ENCODE measurements around the gene AZIN2. TPM values are rescaled to one million over a fixed set of nuclear protein-coding genes. Genes with fewer than 3 reads are reported as not detected.

Gene AZIN2
- total RNA-seq, 2 experiments from 2014 or later = 2.0 to 3.4 TPM

DNA sequence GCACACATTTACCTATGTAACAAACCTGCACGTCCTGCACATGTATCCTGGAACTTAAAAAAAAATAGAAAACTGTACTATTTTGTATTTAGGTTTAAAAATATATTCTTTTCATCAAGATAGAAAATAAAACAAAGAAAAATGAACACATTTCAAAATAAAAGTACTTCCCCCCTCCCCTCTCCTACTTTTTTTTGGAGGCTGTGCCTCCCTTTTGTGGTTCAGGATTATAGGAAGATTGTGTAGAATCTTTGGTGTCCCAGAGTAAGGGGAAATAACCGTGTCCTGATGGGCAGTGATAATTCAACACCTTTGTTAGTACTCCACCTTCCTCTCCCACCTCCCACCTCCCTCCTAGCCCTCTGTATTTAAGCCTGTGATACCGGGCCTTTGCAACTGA lies 60.8 kb downstream of the AZIN2 start:
- CTCF ChIA-PET = no interaction called here
- POLR2A ChIA-PET = no interaction called here

DNA sequence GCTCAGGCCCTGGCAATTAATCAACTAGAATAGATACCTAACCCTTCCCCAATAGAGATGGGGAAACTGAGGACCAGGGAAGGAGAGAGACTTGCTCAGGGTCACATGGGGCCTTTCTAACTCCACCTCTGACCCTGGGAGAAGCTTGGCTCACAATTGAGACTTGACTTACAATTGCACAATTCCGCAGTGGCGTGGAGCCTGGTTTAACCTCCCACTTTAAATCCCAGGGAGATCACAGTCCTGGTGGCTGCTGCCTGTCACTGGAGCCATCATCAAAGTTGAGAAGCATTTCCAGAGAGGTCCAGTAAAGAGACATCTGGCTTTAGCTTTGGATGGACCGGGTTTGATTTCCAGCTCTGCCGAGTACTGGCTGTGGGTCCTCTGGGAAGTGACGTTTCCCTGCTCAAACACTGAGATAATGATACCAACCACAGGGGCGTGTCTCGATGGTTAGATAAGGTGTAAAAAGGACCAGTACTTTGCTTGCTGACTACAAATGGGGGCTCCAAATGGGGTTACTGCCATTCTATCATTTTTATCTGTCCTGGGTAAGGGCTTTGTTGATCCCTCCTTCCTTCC lies 61.6 kb downstream of the AZIN2 start:
- ChIA-PET POLR2A (no interaction called here), CTCF (no interaction called here)

DNA sequence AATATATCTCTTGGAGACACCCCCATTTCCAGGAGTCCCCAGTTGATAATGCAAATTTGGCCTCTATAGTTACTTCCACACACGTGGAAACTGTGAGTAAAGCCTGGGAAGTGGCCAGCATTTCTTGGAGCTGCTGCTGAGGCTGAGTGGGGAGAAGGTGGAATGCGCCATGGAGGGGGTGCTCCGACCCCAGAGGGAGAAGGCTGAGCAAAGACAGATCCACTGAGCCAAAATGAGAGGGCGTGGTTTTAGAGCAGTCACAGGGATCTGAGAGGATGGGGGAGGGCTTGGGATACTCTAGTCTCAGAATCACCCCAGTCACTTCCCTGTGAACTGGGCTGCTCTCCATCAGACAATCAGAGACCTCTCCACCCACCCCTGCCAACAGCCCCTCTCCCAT lies 62.2 kb downstream of the AZIN2 start:
- ChIA-PET CTCF (no interaction called here), POLR2A (no interaction called here)

DNA sequence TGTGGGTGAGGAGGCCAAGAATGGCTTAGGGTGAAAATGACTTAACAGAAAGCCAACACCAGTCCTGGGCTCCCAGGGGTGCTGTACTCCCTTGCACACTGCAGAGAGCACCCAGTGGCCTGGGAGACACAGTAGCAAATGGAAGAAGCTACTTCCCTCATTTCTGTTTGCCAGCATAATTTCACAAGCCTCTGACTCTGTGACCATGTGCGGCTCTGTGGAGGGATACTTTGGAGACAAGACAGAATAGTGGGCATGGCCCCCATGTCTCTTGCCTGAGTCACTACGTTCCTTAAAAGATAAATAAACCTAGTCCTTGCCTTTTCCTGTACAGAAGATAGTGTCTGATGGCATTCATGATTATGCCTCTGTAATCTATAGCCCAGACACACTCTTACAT lies 62.7 kb downstream of the AZIN2 start:
- POLR2A ChIA-PET = no interaction called here
- CTCF ChIA-PET = no interaction called here

DNA sequence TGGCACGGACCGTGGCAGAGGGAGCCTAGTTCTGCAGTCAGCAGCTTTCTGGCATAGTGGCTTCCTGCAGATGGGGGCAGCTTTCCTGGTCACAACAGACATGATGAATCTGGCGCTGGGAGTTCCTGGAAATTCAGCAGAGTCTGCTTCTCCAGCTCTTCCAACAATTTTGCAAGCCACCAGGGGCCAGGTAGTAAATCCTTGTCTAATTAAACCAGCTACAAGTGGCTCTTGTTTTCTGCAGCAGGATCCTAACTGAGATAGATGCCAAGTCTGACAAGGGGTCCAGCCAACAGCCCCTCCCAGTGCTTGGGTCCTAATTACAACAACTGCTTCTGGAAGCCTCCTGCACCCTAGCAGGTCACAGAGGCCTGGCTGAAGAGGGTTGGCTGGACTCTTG lies 65.0 kb downstream of the AZIN2 start:
- ChIA-PET CTCF (no interaction called here), POLR2A (interaction anchor here (0.6 kb wide), 1 partner anchor 121 kb away, joined by 4 read pairs; no protein-coding TSS in a partner anchor)

DNA sequence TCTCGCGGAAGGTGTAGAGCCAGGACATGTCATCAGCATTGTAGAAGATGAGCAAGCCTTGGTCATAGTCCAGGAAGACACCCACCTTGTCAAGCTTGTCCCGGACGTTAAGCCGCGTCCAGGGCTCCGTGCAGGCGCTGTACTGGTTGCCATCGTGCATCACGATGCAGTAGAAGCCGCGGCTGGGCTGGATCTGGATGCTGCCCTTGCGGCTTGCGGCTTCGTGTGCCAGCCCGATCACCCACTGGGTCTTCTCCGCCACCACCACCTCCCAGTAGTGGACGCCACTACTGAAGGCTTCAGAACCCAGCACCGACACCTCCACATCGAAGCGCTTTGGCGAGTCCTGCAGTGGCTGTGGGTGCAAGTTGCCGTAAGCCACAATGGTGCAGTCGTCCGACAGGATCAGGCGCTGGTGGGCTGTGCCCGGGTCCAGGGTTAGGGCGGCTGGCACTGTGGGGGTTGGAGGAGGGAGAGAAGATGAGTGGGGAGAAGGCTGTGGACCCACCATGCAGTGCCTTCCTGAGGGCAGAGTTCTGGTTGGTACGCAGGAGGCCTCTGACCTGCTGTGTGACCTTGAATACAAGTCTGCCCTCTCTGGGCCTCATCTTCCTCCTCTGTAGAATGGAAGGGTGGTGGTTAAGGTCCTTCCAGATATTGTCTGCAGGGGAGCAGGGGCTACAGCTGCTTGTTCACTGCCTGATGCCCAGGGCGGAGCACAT lies 66.5 kb downstream of the AZIN2 start:
- POLR2A ChIA-PET = no interaction called here
- CTCF ChIA-PET = interaction anchor here (1.1 to 1.6 kb wide), 3 partner anchors 13 to 34 kb away, joined by 3 to 5 read pairs (median 3); partner anchors contain the start of gene TRIM62

DNA sequence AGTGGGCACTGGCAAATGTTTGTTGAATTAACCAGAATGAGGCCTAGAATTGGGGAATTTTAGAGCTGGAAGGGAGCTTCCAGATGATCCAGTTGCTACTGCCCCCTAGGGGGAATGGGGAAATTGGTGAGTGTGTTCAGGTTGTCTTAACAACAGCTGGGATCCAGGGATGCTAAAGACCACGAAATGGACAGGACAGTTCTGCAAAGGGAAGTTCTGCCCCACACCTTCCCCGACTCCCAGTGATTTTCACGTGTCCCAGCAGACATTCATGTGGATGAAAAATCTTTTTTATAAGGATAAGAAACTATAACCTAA lies 67.0 kb downstream of the AZIN2 start:
- ChIA-PET POLR2A (no interaction called here), CTCF (interaction anchor here (1.1 to 1.6 kb wide), 3 partner anchors 13 to 34 kb away, joined by 3 to 5 read pairs (median 3); partner anchors contain the start of gene TRIM62)

DNA sequence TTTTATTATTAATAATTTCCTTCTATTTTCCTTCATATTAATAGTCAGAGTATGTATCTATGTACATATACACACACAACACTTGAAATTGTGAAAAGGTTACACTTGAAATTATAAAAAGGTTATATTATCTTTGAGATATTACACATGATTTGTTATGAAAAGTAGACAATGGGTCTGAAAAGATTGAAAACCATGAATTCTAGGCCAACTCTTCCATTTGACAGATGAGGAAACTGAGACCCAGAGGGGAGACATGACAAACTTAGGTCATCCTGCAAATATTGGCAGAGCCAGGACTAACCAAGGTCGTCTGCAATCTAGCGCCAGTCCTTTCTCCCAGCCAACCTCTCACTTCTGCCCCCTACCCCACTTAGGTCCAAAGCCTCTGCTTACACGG lies 67.7 kb downstream of the AZIN2 start:
- ChIA-PET POLR2A (no interaction called here), CTCF (interaction anchor here (1.1 to 1.5 kb wide), 2 partner anchors 14 to 21 kb away, joined by 3 read pairs; no protein-coding TSS in a partner anchor)

DNA sequence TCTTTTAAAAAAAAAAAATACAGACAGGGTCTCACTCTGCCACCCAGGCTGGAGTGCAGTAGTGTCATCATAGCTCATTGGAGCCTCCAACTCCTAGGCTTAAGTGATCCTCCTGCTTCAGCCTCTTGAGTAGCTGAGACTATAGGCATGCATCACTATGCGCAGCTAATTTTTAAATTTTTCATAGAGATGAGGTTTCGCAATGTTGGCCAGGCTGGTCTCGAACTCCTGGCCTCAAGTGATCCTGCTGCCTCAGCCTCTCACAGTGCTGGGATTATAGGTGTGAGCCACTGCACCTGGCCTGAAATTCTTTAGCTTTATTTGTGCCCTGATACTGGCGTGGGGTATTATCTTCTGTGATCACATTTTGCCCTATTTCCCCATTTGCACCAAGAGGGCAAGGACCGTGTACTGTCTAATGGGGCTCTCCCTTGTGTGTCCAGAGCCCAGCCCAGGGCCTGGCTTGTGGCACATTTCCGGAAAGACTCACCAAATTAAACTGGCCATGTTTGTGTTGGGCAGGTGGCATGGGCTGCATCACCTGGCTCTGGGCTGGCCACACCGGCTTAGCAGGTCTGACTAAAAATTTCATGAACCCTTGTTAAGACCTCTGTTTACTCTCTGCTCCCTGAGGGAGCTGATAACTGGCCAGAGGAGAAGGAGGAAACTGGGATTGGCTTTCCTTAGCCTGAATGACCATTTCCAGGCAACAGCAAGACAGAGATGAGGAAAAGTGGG lies 68.7 kb downstream of the AZIN2 start:
- CTCF ChIA-PET = no interaction called here
- POLR2A ChIA-PET = no interaction called here

DNA sequence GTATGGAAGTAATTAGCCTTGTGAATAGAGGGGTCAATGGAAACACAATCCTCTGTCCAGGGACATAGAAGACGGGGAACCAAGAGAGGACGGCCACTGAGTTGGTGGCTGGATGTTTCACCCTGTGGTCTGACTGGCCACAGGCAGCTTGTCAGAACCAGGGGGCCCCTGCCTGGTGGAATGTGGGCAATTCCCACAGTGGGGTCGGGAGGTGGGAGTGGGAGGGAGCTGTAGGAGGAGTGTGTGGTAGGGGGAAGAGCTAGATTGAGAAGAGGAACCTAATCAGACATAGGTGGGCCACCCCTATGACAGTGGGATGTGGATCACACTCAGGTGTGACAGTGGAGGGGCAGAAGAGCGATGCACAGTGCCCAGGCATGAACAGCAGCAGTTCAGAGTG lies 69.6 kb downstream of the AZIN2 start:
- ChIA-PET CTCF (interaction anchor here (0.8 kb wide), 1 partner anchor 11 kb away, joined by 3 read pairs; no protein-coding TSS in a partner anchor), POLR2A (no interaction called here)

DNA sequence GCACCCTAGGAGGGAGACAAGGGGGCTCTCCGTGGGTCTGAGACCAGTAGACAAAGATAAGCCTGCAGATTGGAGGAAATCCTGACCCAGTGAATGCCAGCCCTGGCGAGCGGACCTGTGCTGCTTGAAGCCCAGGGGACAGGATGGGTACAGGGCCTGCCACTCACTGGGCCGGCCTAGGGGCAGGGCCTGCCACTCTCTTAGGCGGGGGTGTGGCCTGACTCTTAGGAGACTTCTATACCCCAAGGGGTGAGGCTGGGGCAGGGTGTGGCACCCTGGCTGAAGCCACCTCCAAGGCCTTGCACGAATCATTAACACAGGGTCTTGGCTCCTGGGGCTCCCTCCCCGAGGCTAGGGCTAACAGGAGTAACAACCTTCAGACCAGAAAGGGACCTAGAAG lies 70.2 kb downstream of the AZIN2 start:
- POLR2A ChIA-PET = no interaction called here
- CTCF ChIA-PET = interaction anchor here (0.8 kb wide), 1 partner anchor 12 kb away, joined by 3 read pairs; no protein-coding TSS in a partner anchor

DNA sequence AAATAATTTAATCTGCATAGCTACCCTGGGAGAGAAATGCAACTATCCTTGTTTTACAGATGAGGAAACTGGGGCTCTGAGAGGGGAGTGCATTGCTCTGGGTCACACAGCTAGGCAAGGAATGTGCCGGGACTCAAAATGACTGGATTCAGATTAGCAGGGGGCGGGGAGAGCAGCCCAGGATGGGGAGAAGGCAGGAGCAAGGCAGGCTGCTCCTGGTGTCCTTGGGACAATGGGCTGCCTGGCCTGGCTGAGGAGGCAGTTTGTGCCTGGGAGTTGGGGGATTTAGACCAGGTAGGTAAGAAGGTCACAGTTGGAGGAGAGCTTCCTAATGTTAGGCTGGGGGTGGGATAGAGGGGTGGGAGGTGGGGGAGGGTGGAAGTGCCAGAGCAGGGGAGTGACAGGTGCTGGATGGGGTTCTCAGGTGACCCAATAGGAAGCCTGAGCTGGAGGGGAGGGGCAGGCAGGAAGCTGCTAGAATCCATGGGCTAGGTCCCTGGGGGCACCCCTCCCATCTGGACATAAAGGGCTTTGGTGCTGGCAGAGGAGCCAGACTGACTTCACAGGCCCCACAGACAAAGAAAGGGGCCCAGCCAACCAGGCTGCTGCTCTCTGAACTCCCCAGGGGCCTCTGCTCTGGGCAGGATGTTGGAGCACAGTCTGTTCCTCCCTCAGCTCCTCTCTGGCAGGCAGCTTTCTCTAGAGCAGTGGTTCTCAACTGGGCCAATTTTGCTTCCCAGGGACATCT lies 71.9 kb downstream of the AZIN2 start:
- ChIA-PET POLR2A (no interaction called here), CTCF (interaction anchor here (0.8 kb wide), 1 partner anchor 15 kb away, joined by 4 read pairs; no protein-coding TSS in a partner anchor)

DNA sequence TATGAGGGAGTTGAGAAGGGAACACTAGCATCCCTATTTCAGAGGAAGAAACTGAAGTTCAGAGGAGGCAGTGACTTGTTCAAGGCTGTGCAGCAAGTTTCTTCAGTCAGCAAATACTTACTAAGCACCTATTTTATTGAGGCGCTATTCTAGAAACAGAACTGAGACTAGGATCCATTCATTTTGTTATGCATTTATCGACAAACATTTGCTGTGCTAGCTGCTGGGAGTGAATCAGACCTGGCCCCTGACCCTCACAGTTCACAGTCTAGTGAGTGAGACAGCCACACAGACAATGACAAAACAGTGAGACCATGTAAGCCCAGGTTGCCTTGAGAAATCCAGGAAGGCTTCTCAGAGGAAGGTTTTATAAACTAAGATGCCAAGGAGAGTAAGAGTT lies 72.7 kb downstream of the AZIN2 start:
- CTCF ChIA-PET = no interaction called here
- POLR2A ChIA-PET = no interaction called here

DNA sequence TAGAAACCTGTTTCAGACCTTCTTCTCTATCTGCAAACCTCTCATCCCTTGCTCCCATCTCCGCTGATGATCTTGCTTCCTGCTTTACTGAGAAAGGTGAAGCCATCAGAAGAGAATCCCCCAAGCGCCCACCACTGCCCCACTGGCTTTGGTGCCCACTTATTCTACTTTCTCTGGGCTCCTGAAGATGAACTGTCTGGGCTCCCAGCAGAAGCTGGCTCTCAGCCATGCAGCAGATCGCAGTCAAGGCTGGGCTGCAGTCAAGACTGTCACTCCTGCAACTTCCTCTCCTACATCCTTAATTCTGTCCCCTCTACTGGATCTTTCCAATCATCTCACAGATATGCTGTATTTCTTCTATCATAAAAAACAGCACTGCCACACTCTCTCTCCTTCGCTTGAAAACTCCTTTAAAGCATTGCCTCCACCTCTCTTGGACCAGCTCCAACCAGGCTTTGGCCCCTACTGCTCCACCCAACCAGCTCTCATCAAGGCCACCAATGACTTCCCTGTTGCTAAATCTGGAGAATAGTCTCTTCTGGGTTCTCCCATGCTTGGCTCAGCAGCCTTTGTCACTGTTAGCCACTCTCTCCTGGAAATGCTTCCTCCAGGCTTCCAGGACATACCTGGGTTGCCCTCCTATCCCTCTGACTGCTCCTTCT lies 75.1 kb downstream of the AZIN2 start:
- CTCF ChIA-PET = no interaction called here
- POLR2A ChIA-PET = no interaction called here

DNA sequence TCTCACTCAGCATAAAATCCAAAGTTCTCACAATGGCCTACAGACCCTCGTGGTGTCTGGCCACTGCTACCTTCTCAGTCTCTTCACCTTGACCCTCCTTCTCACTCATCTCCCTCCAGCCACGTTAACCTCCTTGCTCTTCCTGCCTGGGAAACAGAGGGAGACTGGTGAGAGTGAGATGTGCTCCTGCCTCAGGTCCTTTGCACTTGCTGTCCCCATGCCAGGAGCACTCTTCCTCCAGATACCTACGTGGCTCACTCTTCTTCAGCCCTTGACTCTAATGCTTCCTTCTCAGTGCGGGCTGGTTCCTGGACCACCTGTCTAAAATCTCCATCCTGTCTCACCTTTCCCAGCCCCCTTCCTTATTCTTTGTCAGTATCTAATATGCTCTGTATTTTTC lies 76.2 kb downstream of the AZIN2 start:
- ChIA-PET POLR2A (no interaction called here), CTCF (no interaction called here)

DNA sequence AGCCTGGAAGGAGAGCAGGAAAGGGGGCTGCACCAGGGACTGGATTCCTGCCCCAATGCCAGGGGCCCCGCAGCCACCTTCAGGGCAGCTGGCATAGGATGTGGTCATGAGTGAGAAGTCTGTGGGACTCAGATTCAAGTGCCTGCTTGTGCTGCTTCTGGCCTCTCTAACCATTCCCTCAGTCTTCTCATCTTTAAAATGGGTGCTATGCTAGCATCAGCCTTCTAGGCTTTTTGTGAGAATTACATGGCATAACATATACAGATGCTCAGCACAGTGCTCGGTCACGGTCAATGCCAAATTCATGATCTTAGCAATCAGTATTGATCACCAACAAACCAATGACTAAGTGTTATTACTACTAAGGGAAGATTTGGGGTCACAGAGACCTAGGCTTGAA lies 77.4 kb downstream of the AZIN2 start:
- CTCF ChIA-PET = no interaction called here
- POLR2A ChIA-PET = no interaction called here

DNA sequence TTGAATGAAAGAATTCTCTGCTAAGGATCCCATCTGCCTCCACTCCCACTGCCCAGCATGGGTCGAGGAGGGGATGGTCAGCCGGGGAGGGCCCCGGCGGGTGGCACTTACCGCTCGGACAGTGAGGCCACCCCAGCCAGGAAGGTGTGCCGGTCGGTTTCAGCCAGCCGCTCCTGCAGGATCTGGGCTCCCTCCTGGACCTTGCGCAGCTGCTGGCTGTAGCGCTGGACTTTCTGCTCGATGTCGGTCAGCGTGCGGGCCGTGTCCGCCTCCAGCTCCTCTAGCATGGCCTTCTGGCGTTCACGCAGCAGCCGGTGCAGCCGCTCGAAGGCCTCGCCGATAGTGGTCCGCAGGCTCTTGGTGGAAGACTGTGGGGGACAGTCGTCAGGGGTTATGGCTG lies 78.6 kb downstream of the AZIN2 start:
- ChIA-PET POLR2A (no interaction called here), CTCF (interaction anchor here (1.4 kb wide), 1 partner anchor 22 kb away, joined by 6 read pairs; the partner anchor contains the start of gene TRIM62)

DNA sequence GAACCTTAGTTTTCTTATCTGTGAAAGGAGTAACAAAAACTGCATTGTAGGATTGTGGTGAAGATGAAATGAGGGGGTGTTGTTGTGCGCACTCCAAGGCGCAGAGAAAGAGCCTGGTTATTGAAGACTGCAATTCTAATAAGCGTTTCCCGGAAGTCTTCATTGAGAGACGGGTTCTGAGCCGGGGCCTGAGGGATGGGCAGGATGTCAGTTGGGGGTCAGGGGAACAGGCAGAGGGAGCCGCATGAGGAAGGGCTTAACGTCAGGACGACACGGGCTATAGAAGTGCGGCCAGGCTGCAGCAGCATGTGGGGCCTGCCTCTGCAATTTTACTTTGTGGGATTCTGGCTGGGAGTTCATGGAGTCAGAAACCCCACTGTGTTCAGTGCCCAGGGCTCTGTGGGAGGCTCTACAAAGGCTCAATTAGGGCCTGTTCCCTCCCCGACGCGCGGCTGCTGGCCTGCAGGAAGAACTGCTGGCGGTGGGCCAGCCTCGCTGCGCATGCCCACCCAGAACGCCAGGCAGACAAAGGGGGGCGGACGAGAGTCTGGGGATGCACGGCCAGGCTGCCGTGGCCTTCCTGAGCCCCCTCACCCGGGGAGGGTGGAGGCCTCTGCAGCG lies 80.2 kb downstream of the AZIN2 start:
- ChIA-PET CTCF (interaction anchor here (1.4 kb wide), 1 partner anchor 20 kb away, joined by 6 read pairs; the partner anchor contains the start of gene TRIM62), POLR2A (no interaction called here)

DNA sequence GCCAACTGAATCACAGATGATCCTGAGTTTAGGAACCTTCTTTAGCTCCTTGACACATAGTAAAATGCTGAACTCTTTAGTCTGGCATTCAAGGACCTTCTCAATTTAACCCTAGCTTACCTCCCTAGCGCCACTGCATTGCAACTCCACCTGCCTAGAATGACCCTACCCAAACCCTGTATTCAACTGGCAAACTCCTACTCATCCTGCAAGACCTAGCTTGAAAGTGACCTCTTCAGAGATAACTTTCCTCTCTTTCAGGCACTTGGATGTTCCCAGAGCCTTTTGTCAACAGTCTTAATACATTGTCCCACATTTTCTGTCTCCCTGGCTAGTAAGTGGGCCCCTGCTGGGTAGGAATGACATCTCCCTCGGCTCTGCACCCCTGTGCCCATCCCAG lies 81.2 kb downstream of the AZIN2 start:
- POLR2A ChIA-PET = no interaction called here

More for the DNA sequence above, 81.2 kb downstream of the AZIN2 start:
- CTCF ChIA-PET = no interaction called here

Data from activated CD8-positive, alpha-beta memory T cell treated with anti-CD3 and anti-CD28 coated beads for 36 hours (primary cell).